ENCODE data around the gene ROPN1L. TPM values are rescaled to one million over a fixed set of nuclear protein-coding genes. Genes with fewer than 3 reads are reported as not detected.

ROPN1L gene
- total and polyA plus RNA-seq, 2 of the 13 experiments (the other 11 are each of a cell fraction or from before 2014, with no cell fraction given) = not detected

GRCh38 chr5:10467281-10468198, 25.9 kb downstream of the ROPN1L start:
- ATAC-seq = peak; percentile 64
- no peak for DNase-seq (ENCODE audit: low spot score)
- no peak overlapping the region for H3K4me3 ChIP-seq (replicated peaks in 1 of 3; ENCODE audit: insufficient read depth in 1 of 3, low read depth in 2 of 3, low read length in 3 of 3)
- no peaks in the 10 kb centered on the region for H3K9me3 ChIP-seq (ENCODE audit: low read length)
- ChIA-PET POLR2A (no interaction called here), CTCF (ENCODE audit: low intra/inter-chr PET ratio, low total read pairs) (no interaction called here)
- FAIRE-seq = no peak
- 0 out of 2 replicates have a peak overlapping the region, but pooled peaks have one; percentile 29 for H3K4me2 ChIP-seq (ENCODE audit: low read depth, low read length)
- 26% methylated on average over 17 of the region's 21 CpGs for WGBS (ENCODE audit: low lambda C conversion rate)
- H4K20me1 ChIP-seq (ENCODE audit: insufficient read depth, low read length) = no peaks in the 10 kb centered on the region
- intact Hi-C loops (cut with micrococcal nuclease; ENCODE audit: unreplicated experiment) (no loop called here), in situ Hi-C loops (cut with HindIII; ENCODE audit: extremely low pct_ligation_motif_present, low pct_unique_long_range_greater_than_20kb) (no loop called here)
- no peaks in the 10 kb centered on the region for H3K36me3 ChIP-seq (replicated peaks in 1 of 2; ENCODE audit: control insufficient read depth in 1 of 2, insufficient read depth in 2 of 2, low read length in 2 of 2)
- no TSS peak for BruUV-seq (replicated peaks)
- no peak overlapping the region for H3K27ac ChIP-seq (ENCODE audit: extremely low read length, insufficient read depth, low read length)
- H3K4me1 ChIP-seq (ENCODE audit: insufficient read depth, low read length) = peaks cover 10% of the 10 kb centered on the region
- H2AFZ ChIP-seq (ENCODE audit: low read length) = no peak overlapping the region
- H3K9ac ChIP-seq (ENCODE audit: insufficient read depth, low read depth, low read length) = no peak overlapping the region
- peaks cover 1 to 48% of the 10 kb centered on the region in 2 experiments; a peak in 2 of 5 replicates for H3K27me3 ChIP-seq (ENCODE audit: control insufficient read depth in 1 of 2, insufficient read depth in 2 of 2, low read length in 2 of 2)
- no peaks in the 10 kb centered on the region for H3K79me2 ChIP-seq (ENCODE audit: insufficient read depth, low read length)
- TF ChIP-seq ZUFSP (CRISPR knock-in tag; IDR thresholded peaks at IDR 0.05; ENCODE audit: borderline replicate concordance) (no peak), YY1 (IDR thresholded peaks at IDR 0.05; ENCODE audit: insufficient read depth, insufficient replicate concordance, low read depth, low read length) (no peak), THAP11 (CRISPR knock-in tag; IDR thresholded peaks at IDR 0.05) (no peak), JARID2 (CRISPR knock-in tag; IDR thresholded peaks at IDR 0.05; ENCODE audit: insufficient replicate concordance) (no peak), RBFOX2 (IDR thresholded peaks at IDR 0.05; ENCODE audit: low read depth, low read length) (no peak), ETS1 (CRISPR knock-in tag; IDR thresholded peaks at IDR 0.05) (no peak), ZSCAN25 (CRISPR knock-in tag; IDR thresholded peaks at IDR 0.05) (no peak), ZNF800 (CRISPR knock-in tag; IDR thresholded peaks at IDR 0.05) (no peak), SIX4 (CRISPR knock-in tag; IDR thresholded peaks at IDR 0.05) (no peak), MTERF4 (CRISPR knock-in tag; IDR thresholded peaks at IDR 0.05) (no peak), MBD4 (IDR thresholded peaks at IDR 0.05; ENCODE audit: borderline replicate concordance, low read length) (no peak), TCF12 (IDR thresholded peaks at IDR 0.05) (no peak), TCF12 (CRISPR knock-in tag; IDR thresholded peaks at IDR 0.05) (no peak), ESRRA (CRISPR knock-in tag; IDR thresholded peaks at IDR 0.05; ENCODE audit: low read depth) (no peak), SMYD3 (CRISPR knock-in tag; IDR thresholded peaks at IDR 0.05) (no peak), TBP (CRISPR knock-in tag; IDR thresholded peaks at IDR 0.05) (no peak), ZNF512 (CRISPR knock-in tag; IDR thresholded peaks at IDR 0.05) (no peak)
